AG04450 (cell line): Measurements from ENCODE around the gene FMN2. TPM values are rescaled to one million over a fixed set of nuclear protein-coding genes. Genes with fewer than 3 reads are reported as not detected.

ENCODE experiments used
- CTCF ChIA-PET: fragments of 300-600, 350-600 bp; formaldehyde crosslinking; extraction: SDS; loops from one replicate; lab custom pipeline; 2022; ENCODE audit warnings: antibody characterized with exemption, inconsistent platforms; lab: Charles Lee
- POLR2A ChIA-PET: fragments of 350-600 bp; formaldehyde crosslinking; extraction: SDS; loops from one replicate; lab custom pipeline; 2021; ENCODE audit warnings: antibody characterized with exemption, inconsistent platforms; lab: Yijun Ruan, JAX
- DNase-seq: peaks from one replicate; pipeline ENCODE4 v3.0.0-alpha.2; 2011; ENCODE audit warnings: low read depth, low spot score
- H3K27ac ChIP-seq: one replicate; pipeline ENCODE4 v1.5.1; 2012; ENCODE audit warnings: low read depth, low read length, control low read depth
- H3K27me3 ChIP-seq: one replicate; pipeline ENCODE4 v1.6.0; 2012; ENCODE audit warnings: low read length; ENCODE audit not compliant: control insufficient read depth, insufficient read depth
- H3K4me3 ChIP-seq: 2 replicates; pipeline ENCODE4 v1.5.1; 2011; ENCODE audit warnings: mild to moderate bottlenecking, low read depth, low read length, control low read depth
- H3K9me3 ChIP-seq: 2 replicates; pipeline ENCODE4 v1.5.1; 2012; ENCODE audit warnings: low read length; ENCODE audit not compliant: control insufficient read depth, insufficient read depth
- polyA plus RNA-seq: library from polyadenylated mRNA; depleted of rRNA; stranded (reverse); fragments of >200 nt; gene quantifications from 2 replicates; pipeline ENCODE4 v1.2.3, GENCODE V29; 2011
- TF ChIP-seq, protein P1 (sequence below): IDR thresholded peaks from 2 replicates; pipeline ENCODE4 v1.5.1; 2011; ENCODE audit warnings: low read depth, low read length, control low read depth, inconsistent platforms

The FMN2 gene
- polyA plus RNA-seq, 1 experiment: 6.9 TPM

- Histone ChIP-seq H3K9me3 (no peaks in the 10 kb centered on the region), H3K27me3 (no peaks in the 10 kb centered on the region), H3K4me3 (no peak overlapping the region), H3K27ac (no peak overlapping the region)
- ChIA-PET POLR2A (no interaction called here), CTCF (interaction anchor here (0.5 to 3.1 kb wide), 25 partner anchors 7 to 1325 kb away, joined by 3 to 152 read pairs (median 5); partner anchors contain the start of gene GREM2)
- TF ChIP-seq, protein P1, sequence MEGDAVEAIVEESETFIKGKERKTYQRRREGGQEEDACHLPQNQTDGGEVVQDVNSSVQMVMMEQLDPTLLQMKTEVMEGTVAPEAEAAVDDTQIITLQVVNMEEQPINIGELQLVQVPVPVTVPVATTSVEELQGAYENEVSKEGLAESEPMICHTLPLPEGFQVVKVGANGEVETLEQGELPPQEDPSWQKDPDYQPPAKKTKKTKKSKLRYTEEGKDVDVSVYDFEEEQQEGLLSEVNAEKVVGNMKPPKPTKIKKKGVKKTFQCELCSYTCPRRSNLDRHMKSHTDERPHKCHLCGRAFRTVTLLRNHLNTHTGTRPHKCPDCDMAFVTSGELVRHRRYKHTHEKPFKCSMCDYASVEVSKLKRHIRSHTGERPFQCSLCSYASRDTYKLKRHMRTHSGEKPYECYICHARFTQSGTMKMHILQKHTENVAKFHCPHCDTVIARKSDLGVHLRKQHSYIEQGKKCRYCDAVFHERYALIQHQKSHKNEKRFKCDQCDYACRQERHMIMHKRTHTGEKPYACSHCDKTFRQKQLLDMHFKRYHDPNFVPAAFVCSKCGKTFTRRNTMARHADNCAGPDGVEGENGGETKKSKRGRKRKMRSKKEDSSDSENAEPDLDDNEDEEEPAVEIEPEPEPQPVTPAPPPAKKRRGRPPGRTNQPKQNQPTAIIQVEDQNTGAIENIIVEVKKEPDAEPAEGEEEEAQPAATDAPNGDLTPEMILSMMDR: no peak
- no peak for DNase-seq
Measured at GRCh38 chr1:240188139-240188538, 96.5 kb downstream of the FMN2 start.

GRCh38 chr1:240189386-240189989 lies 97.8 kb downstream of the FMN2 start:
- TF ChIP-seq, protein P1: peak; percentile 90
- no peak for DNase-seq
- no peak overlapping the region for H3K27ac ChIP-seq
- ChIA-PET POLR2A (interaction anchor here (0.7 kb wide), 1 partner anchor 186 kb away, joined by 3 read pairs; no protein-coding TSS in a partner anchor), CTCF (interaction anchor here (0.5 to 3.1 kb wide), 84 partner anchors 9 to 788 kb away, joined by 3 to 152 read pairs (median 4); partner anchors contain the start of gene GREM2)
- H3K9me3 ChIP-seq: no peaks in the 10 kb centered on the region
- H3K4me3 ChIP-seq: no peak overlapping the region
- no peaks in the 10 kb centered on the region for H3K27me3 ChIP-seq

- ChIA-PET POLR2A (interaction anchor here (0.6 to 1.4 kb wide), 3 partner anchors 421 to 657 kb away, joined by 5 to 9 read pairs (median 5); partner anchors contain the start of gene GREM2), CTCF (interaction anchor here (1.0 to 1.9 kb wide), 9 partner anchors 9 to 553 kb away, joined by 3 to 21 read pairs (median 6); no protein-coding TSS in a partner anchor)
- TF ChIP-seq, protein P1: peak; percentile 78
Measured at GRCh38 chr1:240190881-240191401, 99.3 kb downstream of the FMN2 start.

DNA sequence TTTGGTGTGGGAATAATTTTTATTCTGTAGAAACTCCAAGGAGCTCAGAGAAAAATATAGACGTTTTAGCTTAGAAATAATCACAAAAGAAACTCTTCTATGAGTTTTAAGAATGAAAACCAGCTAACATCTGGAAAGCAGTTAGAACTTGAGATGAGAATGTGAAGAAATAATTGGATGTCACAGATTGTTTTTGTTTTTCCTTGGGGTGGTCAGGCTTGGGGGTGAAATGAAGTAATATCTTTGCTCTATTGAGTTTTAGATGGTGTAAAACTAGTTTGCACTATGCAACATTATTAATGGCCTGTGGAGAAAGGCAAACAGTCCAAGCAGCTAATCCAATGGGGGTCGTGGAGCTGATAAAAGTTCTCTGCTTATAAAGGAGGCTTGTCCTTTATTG lies 101.2 kb downstream of the FMN2 start:
- Histone ChIP-seq H3K27ac (no peak overlapping the region), H3K4me3 (no peak overlapping the region), H3K27me3 (no peaks in the 10 kb centered on the region), H3K9me3 (no peaks in the 10 kb centered on the region)
- POLR2A ChIA-PET: no interaction called here
- TF ChIP-seq, protein P1: no peak
- DNase-seq: no peak
- CTCF ChIA-PET: interaction anchor here (0.9 kb wide), 1 partner anchor 498 kb away, joined by 3 read pairs; no protein-coding TSS in a partner anchor

More at GRCh38 chr1:240190881-240191401, 99.3 kb downstream of the FMN2 start:
- DNase-seq: peak; percentile 98
- no peak overlapping the region for H3K4me3 ChIP-seq
- no peaks in the 10 kb centered on the region for H3K27me3 ChIP-seq
- H3K9me3 ChIP-seq: no peaks in the 10 kb centered on the region
- no peak overlapping the region for H3K27ac ChIP-seq

- no peak overlapping the region for H3K4me3 ChIP-seq
- H3K27ac ChIP-seq: no peak overlapping the region
- CTCF ChIA-PET: no interaction called here
- POLR2A ChIA-PET: no interaction called here
- no peaks in the 10 kb centered on the region for H3K27me3 ChIP-seq
- no peaks in the 10 kb centered on the region for H3K9me3 ChIP-seq
- DNase-seq: no peak
- TF ChIP-seq, protein P1: no peak
Measured at GRCh38 chr1:240193679-240194078, 102.0 kb downstream of the FMN2 start.
